MCF 10A (cell line): Measurements from ENCODE around the gene FOCAD. TPM values are rescaled to one million over a fixed set of nuclear protein-coding genes. Genes with fewer than 3 reads are reported as not detected.

ENCODE experiments used
- BruUV-seq: library from RNA; stranded (reverse); fragments of 400-500 nt; replicated peaks from 2 replicates; lab custom pipeline; 2021; lab: Mats Ljungman, UMichigan
- CTCF ChIA-PET: fragments of 300-600 bp; sonication (Branson Sonifier 250); formaldehyde crosslinking; extraction: SDS; loops from one replicate; lab custom pipeline; 2021; ENCODE audit warnings: antibody characterized with exemption, inconsistent platforms; lab: Yijun Ruan, JAX
- POLR2A ChIA-PET: fragments of 300-600, 350-650 bp; sonication (Branson Sonifier 250); formaldehyde crosslinking; extraction: SDS; loops from one replicate; lab custom pipeline; 2020; ENCODE audit warnings: antibody characterized with exemption, inconsistent platforms; lab: Yijun Ruan, JAX
- DNase-seq: peaks from one replicate; pipeline ENCODE4 v3.0.0-alpha.2; 2018; ENCODE audit not compliant: unreplicated experiment
- H3K27ac Mint-ChIP-seq: one replicate; pipeline ENCODE4 v1.8.0; 2022; ENCODE audit warnings: mild to moderate bottlenecking, low read depth, mixed read lengths; ENCODE audit not compliant: unreplicated experiment
- H3K27me3 Mint-ChIP-seq: one replicate; pipeline ENCODE4 v1.8.0; 2022; ENCODE audit warnings: mixed read lengths; ENCODE audit not compliant: insufficient read depth, unreplicated experiment
- H3K36me3 Mint-ChIP-seq: one replicate; pipeline ENCODE4 v1.8.0; 2022; ENCODE audit warnings: mild to moderate bottlenecking, moderate library complexity, mixed read lengths; ENCODE audit not compliant: insufficient read depth, unreplicated experiment
- H3K4me1 Mint-ChIP-seq: one replicate; pipeline ENCODE4 v1.8.0; 2022; ENCODE audit warnings: mixed read lengths; ENCODE audit not compliant: insufficient read depth, unreplicated experiment
- H3K4me3 Mint-ChIP-seq: one replicate; pipeline ENCODE4 v1.8.0; 2022; ENCODE audit warnings: mild to moderate bottlenecking, moderate library complexity, mixed read lengths; ENCODE audit not compliant: unreplicated experiment
- H3K9me3 Mint-ChIP-seq: one replicate; pipeline ENCODE4 v1.8.0; 2022; ENCODE audit warnings: mixed read lengths; ENCODE audit not compliant: unreplicated experiment
- intact Hi-C: fragments of 100-400 bp; cut with micrococcal nuclease; formaldehyde crosslinking; loops from 2 replicates; pipeline ENCODE4 v1.14.1; 2022
- microRNA-seq: library from miRNA; unstranded; fragments of <30 nt; microRNA quantifications from one replicate; pipeline ENCODE4 v1.2.0, GENCODE V29; 2022
- total RNA-seq: library from RNA; stranded (reverse); gene quantifications from 2 replicates; pipeline ENCODE4 v1.2.3, GENCODE V29; 2022
- TF ChIP-seq, protein P1 (sequence below): fragments of 200-600 bp; IDR thresholded peaks from one replicate; pipeline ENCODE4 v1.8.0; 2022; ENCODE audit warnings: antibody characterized with exemption, mild to moderate bottlenecking; ENCODE audit not compliant: unreplicated experiment

The FOCAD gene
- total RNA-seq, 1 experiment from 2014 or later, result 20.7 TPM

GRCh38 chr9:21039302-21039701 is 355.2 kb downstream of the FOCAD start:
- BruUV-seq, result no TSS peak
- no peak for DNase-seq
- H3K36me3 Mint-ChIP-seq, result no peaks in the 10 kb centered on the region
- no peaks in the 10 kb centered on the region for H3K4me1 Mint-ChIP-seq
- no peaks in the 10 kb centered on the region for H3K9me3 Mint-ChIP-seq
- ChIA-PET CTCF (no interaction called here), POLR2A (no interaction called here)
- TF ChIP-seq, protein P1, sequence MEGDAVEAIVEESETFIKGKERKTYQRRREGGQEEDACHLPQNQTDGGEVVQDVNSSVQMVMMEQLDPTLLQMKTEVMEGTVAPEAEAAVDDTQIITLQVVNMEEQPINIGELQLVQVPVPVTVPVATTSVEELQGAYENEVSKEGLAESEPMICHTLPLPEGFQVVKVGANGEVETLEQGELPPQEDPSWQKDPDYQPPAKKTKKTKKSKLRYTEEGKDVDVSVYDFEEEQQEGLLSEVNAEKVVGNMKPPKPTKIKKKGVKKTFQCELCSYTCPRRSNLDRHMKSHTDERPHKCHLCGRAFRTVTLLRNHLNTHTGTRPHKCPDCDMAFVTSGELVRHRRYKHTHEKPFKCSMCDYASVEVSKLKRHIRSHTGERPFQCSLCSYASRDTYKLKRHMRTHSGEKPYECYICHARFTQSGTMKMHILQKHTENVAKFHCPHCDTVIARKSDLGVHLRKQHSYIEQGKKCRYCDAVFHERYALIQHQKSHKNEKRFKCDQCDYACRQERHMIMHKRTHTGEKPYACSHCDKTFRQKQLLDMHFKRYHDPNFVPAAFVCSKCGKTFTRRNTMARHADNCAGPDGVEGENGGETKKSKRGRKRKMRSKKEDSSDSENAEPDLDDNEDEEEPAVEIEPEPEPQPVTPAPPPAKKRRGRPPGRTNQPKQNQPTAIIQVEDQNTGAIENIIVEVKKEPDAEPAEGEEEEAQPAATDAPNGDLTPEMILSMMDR, result no peak
- H3K27ac Mint-ChIP-seq, result no peak overlapping the region
- no peaks in the 10 kb centered on the region for H3K27me3 Mint-ChIP-seq
- H3K4me3 Mint-ChIP-seq, result no peak overlapping the region
- intact Hi-C loops, result no loop called here

DNA sequence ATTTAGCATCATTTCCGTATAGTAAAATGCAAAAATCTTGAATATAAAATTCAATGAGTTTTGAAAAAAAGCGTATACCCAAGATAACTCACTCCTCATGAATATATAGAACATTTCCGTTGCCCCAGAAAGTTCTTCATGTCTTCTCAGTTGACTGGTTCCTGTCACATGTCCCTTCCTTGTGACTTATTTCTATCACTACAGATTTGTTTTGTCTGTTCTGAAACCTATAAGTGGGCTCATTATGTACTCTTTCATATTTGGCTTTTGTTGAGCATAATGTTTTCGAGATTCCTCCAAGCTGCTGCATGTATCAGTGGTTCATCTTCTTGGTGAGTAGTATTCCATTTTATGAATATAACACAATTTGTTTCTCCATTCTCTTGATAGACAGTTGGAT is 358.4 kb downstream of the FOCAD start:
- CTCF ChIA-PET, result no interaction called here
- no peak overlapping the region for H3K4me3 Mint-ChIP-seq
- POLR2A ChIA-PET, result no interaction called here
- TF ChIP-seq, protein P1, result no peak
- BruUV-seq, result no TSS peak
- intact Hi-C loops, result no loop called here
- no peaks in the 10 kb centered on the region for H3K27me3 Mint-ChIP-seq
- no peaks in the 10 kb centered on the region for H3K9me3 Mint-ChIP-seq
- H3K27ac Mint-ChIP-seq, result no peak overlapping the region
- DNase-seq, result no peak
- no peaks in the 10 kb centered on the region for H3K36me3 Mint-ChIP-seq
- H3K4me1 Mint-ChIP-seq, result no peaks in the 10 kb centered on the region

DNA sequence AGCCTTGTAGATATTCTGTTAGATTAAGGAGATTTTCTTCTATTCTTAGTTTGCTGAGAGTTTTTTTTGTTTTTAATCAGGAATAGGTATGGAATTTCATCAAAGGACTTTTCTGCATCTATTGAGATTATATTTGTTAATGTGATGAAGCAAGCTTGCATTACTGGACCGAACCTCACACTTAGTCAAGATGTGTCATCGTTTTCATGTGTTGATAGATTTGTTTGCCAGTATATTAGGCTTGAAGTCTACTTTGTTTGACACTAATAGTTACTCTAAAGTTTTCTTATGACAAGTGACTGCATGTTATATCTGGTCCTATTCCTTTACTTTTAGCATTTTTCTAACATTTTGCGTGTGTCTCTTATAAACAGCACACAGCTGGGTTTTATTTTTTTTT is 359.8 kb downstream of the FOCAD start:
- ChIA-PET POLR2A (no interaction called here), CTCF (no interaction called here)
- Mint-ChIP-seq H3K9me3 (no peaks in the 10 kb centered on the region), H3K27ac (no peak overlapping the region), H3K4me3 (no peak overlapping the region), H3K27me3 (no peaks in the 10 kb centered on the region), H3K36me3 (no peaks in the 10 kb centered on the region), H3K4me1 (no peaks in the 10 kb centered on the region)
- intact Hi-C loops, result no loop called here
- DNase-seq, result no peak
- TF ChIP-seq, protein P1, result no peak
- no TSS peak for BruUV-seq

Small RNA genes within 50 kb of the gene (microRNA-seq; reads per million reads assigned to microRNA genes)
- gene MIR491, result 11.0 reads per million, percentile 52 among the genes with 10 or more reads in this experiment

Other genes starting within 250 kb of the FOCAD start
- 0.66 and 1.2 TPM in 2 replicates for gene MLLT3, start 61.8 kb upstream of the FOCAD start, total RNA-seq